SK-N-SH (cell line): Measurements from ENCODE around the gene SLC35F4.

ENCODE experiments used
- CTCF ChIP-seq: fragments of 200-600 bp; sonication (generic); IDR thresholded peaks from 2 replicates; pipeline ENCODE4 v1.6.1; 2017; ENCODE audit warnings: antibody characterized with exemption, mild to moderate bottlenecking, moderate library complexity
- FOSL2 ChIP-seq: IDR thresholded peaks from 2 replicates; pipeline ENCODE4 v1.4.0; 2012; ENCODE audit warnings: low read depth, mild to moderate bottlenecking, moderate library complexity, borderline replicate concordance
- RCOR1 ChIP-seq: fragments of 150-350 bp; IDR thresholded peaks from 2 replicates; pipeline ENCODE4 v1.6.1; 2017; ENCODE audit warnings: antibody characterized with exemption, low read length

- TF ChIP-seq RCOR1: no peak
- TF ChIP-seq FOSL2: no peak
- TF ChIP-seq CTCF: no peak
Measured at GRCh38 chr14:57847706-57848105, 18.2 kb downstream of the SLC35F4 start.
